ENCODE data around the gene MTTP.

Gene MTTP

DNA sequence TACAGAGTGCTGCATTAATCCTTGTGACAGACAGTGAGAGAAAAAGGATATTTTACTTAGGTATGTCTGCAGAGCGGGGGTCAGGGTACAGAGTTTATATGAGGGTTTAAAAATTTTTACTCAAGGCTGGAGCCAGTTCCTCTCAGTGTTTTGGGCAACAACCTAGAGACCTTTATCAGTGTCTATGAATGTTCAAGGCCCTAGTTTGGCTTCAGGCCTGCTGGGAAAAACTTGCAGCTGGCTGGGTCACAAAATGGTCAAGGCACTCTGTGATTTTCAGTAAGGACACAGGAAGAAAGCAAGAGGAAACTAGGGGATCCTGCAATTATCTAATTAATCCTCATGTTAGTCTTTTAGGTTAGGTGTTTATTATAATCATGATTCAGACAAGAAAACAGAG, 93.8 kb downstream of the MTTP start:
- H3K9me3 ChIP-seq (ENCODE audit: severe bottlenecking), result peaks cover 6% of the 10 kb centered on the region
- no peaks in the 10 kb centered on the region for H3K4me1 ChIP-seq (ENCODE audit: insufficient read depth, poor library complexity, severe bottlenecking)
- no peak overlapping the region for H3K4me3 ChIP-seq (ENCODE audit: severe bottlenecking)
- DNase-seq (ENCODE audit: low spot score) (no peak), ATAC-seq (ENCODE audit: low read depth) (no peak)
- no peak for TF ChIP-seq CTCF (IDR thresholded peaks at IDR 0.05; ENCODE audit: poor library complexity, severe bottlenecking)
- H3K27ac ChIP-seq (ENCODE audit: poor library complexity, severe bottlenecking), result no peak overlapping the region
- H3K27me3 ChIP-seq (ENCODE audit: insufficient read depth, poor library complexity, severe bottlenecking), result no peaks in the 10 kb centered on the region
- no peaks in the 10 kb centered on the region for H3K36me3 ChIP-seq (ENCODE audit: low read depth)

DNA sequence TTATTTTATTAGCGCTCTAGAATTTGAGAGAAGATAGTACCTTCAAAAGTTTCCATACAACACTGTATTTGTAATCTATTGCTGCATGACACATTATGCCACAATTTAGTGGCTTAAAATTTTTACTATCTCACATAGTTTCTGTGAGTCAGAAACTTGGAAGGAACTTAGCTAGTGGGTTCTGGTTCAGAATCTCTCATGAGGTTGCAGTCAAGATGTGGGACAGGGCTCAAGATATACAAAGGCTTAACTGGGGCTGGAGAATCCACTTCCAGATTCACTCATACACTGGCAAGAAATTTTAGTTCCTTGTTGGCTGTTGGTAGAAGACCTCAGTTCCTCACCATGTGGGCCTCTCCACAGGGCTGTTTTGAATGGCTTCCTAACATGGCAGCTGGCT, 94.5 kb downstream of the MTTP start:
- Histone ChIP-seq H3K27me3 (ENCODE audit: insufficient read depth, poor library complexity, severe bottlenecking) (no peaks in the 10 kb centered on the region), H3K36me3 (ENCODE audit: low read depth) (no peaks in the 10 kb centered on the region), H3K27ac (ENCODE audit: poor library complexity, severe bottlenecking) (no peak overlapping the region), H3K9me3 (ENCODE audit: severe bottlenecking) (peaks cover 8% of the 10 kb centered on the region), H3K4me3 (ENCODE audit: severe bottlenecking) (no peak overlapping the region), H3K4me1 (ENCODE audit: insufficient read depth, poor library complexity, severe bottlenecking) (no peaks in the 10 kb centered on the region)
- ATAC-seq (ENCODE audit: low read depth) (no peak), DNase-seq (ENCODE audit: low spot score) (no peak)
- TF ChIP-seq CTCF (IDR thresholded peaks at IDR 0.05; ENCODE audit: poor library complexity, severe bottlenecking), result no peak

GRCh38 chr4:99670409-99671073, 95.9 kb downstream of the MTTP start:
- DNase-seq (ENCODE audit: low spot score) (no peak), ATAC-seq (ENCODE audit: low read depth) (no peak)
- no peaks in the 10 kb centered on the region for H3K36me3 ChIP-seq (ENCODE audit: low read depth)
- H3K27me3 ChIP-seq (ENCODE audit: insufficient read depth, poor library complexity, severe bottlenecking), result no peaks in the 10 kb centered on the region
- peaks cover 8% of the 10 kb centered on the region for H3K9me3 ChIP-seq (ENCODE audit: severe bottlenecking)
- H3K4me3 ChIP-seq (ENCODE audit: severe bottlenecking), result no peak overlapping the region
- H3K4me1 ChIP-seq (ENCODE audit: insufficient read depth, poor library complexity, severe bottlenecking), result no peaks in the 10 kb centered on the region
- TF ChIP-seq CTCF (IDR thresholded peaks at IDR 0.05; ENCODE audit: poor library complexity, severe bottlenecking), result no peak
- no peak overlapping the region for H3K27ac ChIP-seq (ENCODE audit: poor library complexity, severe bottlenecking)
